Mammary epithelial cell (primary cell): Measurements from ENCODE around the gene TPRG1L.

Source experiments
- EZH2 ChIP-seq: IDR thresholded peaks from 2 replicates; pipeline ENCODE4 v1.6.1; 2012; ENCODE audit warnings: low read length, inconsistent platforms, borderline replicate concordance
- TF ChIP-seq, protein P1 (sequence below), 2 donors: IDR thresholded peaks in 1 of 2; conservative IDR thresholded peaks in 1 of 2; 2 replicates each; pipeline ENCODE4 v1.5.1; 2011 to 2012; ENCODE audit warnings: inconsistent platforms in 2 of 2, low read length in 2 of 2, mild to moderate bottlenecking in 2 of 2, control low read depth in 1 of 2, low read depth in 1 of 2; ENCODE audit not compliant: insufficient read depth in 1 of 2; ENCODE audit errors: extremely low read depth in 1 of 2

DNA sequence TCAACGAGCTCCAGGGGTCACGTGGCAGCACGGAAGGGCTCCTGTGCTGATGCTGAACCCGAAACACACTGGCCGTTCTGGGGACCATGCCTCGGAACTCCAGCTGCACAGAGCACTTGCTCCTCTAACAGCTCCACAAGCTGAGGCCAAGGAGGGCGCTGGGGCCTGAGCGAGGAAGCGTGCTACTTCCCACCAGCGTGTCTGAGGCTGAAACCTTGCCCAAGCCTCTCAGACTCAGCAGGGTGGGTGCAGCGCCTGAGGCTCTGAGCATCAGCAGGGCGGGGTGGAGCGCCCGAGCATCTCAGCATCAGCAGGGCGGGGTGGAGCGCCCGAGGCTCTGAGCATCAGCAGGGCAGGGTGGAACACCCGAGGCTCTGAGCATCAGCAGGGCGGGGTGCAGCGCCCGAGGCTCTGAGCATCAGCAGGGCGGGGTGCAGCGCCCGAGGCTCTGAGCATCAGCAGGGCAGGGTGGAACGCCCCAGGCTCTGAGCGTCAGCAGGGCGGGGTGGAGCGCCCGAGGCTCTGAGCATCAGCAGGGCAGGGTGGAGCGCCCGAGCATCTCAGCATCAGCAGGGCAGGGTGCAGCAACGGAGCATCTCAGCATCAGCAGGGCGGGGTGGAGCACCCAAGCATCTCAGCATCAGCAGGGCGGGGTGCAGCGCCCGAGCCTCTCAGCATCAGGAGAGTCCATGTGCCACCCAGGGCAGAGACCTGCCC lies 15.5 kb downstream of the TPRG1L start:
- TF ChIP-seq, protein P1, sequence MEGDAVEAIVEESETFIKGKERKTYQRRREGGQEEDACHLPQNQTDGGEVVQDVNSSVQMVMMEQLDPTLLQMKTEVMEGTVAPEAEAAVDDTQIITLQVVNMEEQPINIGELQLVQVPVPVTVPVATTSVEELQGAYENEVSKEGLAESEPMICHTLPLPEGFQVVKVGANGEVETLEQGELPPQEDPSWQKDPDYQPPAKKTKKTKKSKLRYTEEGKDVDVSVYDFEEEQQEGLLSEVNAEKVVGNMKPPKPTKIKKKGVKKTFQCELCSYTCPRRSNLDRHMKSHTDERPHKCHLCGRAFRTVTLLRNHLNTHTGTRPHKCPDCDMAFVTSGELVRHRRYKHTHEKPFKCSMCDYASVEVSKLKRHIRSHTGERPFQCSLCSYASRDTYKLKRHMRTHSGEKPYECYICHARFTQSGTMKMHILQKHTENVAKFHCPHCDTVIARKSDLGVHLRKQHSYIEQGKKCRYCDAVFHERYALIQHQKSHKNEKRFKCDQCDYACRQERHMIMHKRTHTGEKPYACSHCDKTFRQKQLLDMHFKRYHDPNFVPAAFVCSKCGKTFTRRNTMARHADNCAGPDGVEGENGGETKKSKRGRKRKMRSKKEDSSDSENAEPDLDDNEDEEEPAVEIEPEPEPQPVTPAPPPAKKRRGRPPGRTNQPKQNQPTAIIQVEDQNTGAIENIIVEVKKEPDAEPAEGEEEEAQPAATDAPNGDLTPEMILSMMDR (conservative IDR thresholded peaks at IDR 0.05 in 1 of 2, IDR thresholded peaks at IDR 0.05 in 1 of 2; ENCODE audit: extremely low read depth in 1 of 2, insufficient read depth in 1 of 2, low read depth in 1 of 2, low read length in 2 of 2), result no peak
- no peak for TF ChIP-seq EZH2
